HG02588 (cell line): Measurements from ENCODE around the gene CA11.

ENCODE experiments used
- ATAC-seq: cut with Tn5 transposase; IDR thresholded peaks from one replicate; pipeline ENCODE4 v1.9.1; 2021; ENCODE audit warnings: mild to moderate bottlenecking, moderate library complexity; ENCODE audit not compliant: unreplicated experiment

Gene CA11

GRCh38 chr19:48595833-48596232 is 50.2 kb downstream of the CA11 start:
- ATAC-seq = no peak

- no peak for ATAC-seq
These were observed 50.8 kb downstream of the CA11 start for GRCh38 chr19:48595171-48595570.

GRCh38 chr19:48591021-48591420 is 55.0 kb downstream of the CA11 start:
- ATAC-seq = no peak

- no peak for ATAC-seq
These were observed 57.2 kb downstream of the CA11 start for GRCh38 chr19:48588670-48589401.
